Cardiac fibroblast (primary cell): ENCODE data around the gene PRPF40A.
A peak's percentile ranks its signal among the peaks of the same experiment; 100 is the strongest.

ENCODE experiments used
- DNase-seq, 2 donors: peaks; one replicate each; pipeline versions ENCODE4 v3.0.0 to v3.0.0-alpha.2; 2010; ENCODE audit warnings: low read depth in 2 of 2
- H3K4me3 ChIP-seq, 2 donors: replicated peaks in 1 of 2; 1 replicate in 1 of 2; 2 replicates in 1 of 2; pipeline ENCODE4 v1.5.1; 2011; ENCODE audit warnings: low read depth in 2 of 2, low read length in 2 of 2, mild to moderate bottlenecking in 2 of 2, moderate library complexity in 1 of 2
- TF ChIP-seq, protein P1 (sequence below): IDR thresholded peaks from one replicate; pipeline ENCODE4 v1.5.1; 2011; ENCODE audit warnings: low read depth, mild to moderate bottlenecking, low read length, inconsistent platforms

The PRPF40A gene

DNA sequence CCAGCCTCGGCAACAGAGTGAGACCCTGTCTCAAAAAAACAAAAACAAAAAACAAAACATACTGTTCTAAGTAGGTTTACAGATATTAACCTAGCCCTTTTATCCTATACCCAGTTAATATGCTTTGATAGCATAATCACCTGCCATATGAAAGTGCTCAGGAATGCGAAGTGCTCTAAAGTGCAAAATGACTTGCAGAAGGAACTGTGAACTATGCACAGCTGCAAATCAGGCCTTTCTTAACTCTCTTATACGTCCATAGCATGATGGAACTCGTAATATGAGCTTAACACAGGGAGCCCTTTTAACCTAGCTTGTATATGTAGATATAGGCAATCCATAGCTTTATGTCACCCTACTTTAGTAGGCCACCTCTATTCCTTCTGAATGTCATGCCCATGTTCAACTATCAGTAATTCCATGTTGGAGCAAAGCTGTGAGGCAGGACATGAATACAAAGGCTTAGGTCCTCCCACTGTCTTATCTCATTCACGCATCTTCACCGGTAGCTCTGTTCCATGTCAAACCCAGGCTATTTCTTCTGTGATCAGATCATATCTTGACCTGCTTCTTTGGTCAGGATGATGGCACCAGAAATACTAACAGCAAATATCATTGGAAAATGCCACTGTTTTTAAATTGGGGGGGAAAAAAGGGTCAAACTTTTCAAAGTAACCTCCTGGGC lies 72.9 kb downstream of the PRPF40A start:
- H3K4me3 ChIP-seq: no peak overlapping the region
- DNase-seq: no peak
- TF ChIP-seq, protein P1, sequence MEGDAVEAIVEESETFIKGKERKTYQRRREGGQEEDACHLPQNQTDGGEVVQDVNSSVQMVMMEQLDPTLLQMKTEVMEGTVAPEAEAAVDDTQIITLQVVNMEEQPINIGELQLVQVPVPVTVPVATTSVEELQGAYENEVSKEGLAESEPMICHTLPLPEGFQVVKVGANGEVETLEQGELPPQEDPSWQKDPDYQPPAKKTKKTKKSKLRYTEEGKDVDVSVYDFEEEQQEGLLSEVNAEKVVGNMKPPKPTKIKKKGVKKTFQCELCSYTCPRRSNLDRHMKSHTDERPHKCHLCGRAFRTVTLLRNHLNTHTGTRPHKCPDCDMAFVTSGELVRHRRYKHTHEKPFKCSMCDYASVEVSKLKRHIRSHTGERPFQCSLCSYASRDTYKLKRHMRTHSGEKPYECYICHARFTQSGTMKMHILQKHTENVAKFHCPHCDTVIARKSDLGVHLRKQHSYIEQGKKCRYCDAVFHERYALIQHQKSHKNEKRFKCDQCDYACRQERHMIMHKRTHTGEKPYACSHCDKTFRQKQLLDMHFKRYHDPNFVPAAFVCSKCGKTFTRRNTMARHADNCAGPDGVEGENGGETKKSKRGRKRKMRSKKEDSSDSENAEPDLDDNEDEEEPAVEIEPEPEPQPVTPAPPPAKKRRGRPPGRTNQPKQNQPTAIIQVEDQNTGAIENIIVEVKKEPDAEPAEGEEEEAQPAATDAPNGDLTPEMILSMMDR: no peak

DNA sequence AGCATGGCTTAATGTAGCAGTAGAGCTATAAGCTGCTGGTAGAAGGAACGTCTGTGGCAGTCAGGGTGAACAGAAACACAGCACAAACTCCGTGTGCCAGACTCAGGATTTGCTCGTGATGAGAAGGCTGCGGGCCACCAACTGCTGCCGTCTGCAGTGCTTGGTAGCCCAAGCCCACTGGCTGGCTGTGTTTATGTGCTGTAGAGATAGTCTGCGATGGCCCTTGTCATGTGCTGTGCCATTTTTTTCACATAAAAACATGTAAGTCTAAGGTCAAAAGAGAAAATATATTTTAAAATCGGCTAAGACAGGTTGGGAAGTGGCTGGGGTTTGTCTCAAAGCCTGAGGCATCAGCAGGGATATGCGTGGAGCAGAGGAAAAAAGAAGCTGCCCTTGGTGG lies 78.7 kb downstream of the PRPF40A start:
- no peak overlapping the region for H3K4me3 ChIP-seq
- DNase-seq: no peak
- TF ChIP-seq, protein P1: no peak

DNA sequence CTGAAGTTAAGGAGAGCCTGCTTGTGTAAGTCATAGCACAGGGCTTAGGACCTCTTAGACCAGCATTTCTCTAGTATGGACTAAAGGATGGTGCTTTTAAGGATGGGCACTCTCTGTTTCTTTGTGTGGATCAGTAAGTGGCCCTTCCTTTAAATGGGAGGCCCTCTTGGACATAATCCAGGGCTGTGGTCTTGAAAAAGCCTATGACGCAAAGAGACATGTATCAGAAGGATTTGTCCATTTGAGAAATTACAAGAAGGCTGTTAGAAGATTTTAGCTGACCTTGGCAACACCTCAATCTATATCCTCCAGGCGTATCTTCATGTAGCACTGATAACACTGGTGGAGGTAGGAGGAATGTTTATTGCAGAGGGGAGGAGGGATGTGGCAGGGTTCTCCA lies 79.2 kb downstream of the PRPF40A start:
- TF ChIP-seq, protein P1: no peak
- DNase-seq: no peak
- no peak overlapping the region for H3K4me3 ChIP-seq

DNA sequence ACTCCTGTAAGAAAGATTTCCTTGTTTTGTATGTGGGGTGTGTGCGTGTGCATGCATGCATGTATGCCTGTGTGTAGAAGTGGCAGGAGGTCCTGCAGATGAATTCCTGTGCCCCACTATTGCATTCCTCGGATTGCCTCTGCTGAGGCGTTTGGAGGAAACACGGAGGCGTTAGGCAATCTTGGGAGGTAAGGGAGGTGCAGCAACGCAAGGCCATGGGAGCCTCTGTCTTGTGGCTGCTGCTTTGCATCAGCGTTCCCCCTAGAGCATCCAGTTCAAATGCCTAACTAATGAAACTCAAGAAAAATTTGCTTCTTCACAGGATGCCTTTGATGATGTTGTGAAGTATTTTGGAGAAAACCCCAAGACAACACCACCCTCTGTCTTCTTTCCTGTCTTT lies 80.0 kb downstream of the PRPF40A start:
- DNase-seq: no peak
- TF ChIP-seq, protein P1: no peak
- H3K4me3 ChIP-seq: no peak overlapping the region

DNA sequence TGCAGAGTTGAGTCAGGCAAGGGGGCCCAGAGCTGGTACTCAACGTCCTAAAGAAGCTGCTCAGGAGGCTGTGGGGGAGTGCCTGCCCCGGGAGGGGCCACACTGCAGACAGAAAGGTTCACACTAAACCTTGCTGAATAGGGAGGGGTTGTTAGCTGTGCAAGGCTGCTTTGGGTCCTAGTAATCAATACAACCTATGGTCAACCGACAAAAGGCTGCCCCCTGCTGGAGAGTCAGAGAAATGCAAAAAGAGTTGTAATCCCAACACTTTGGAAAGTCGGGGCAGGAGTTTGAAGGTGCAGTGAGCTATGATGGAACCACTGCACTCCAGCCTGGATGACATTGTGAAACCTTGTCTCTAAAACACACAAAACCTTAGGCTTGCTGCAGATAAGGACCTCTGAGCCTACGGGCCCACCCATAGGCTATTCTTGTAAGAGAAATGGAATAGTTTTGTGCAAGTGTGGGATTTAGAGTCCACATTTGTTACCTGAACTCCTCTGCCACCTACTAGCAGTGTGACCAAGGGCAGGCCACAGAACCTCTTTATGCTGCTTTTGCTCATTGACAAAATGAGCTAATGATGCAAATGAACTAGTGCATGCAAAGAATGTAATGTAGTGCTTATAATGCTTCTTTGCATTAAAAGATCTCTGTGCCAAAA lies 81.5 kb downstream of the PRPF40A start:
- DNase-seq: peak; percentile 66 to 73
- no peak overlapping the region for H3K4me3 ChIP-seq
- TF ChIP-seq, protein P1: peak; percentile 65

DNA sequence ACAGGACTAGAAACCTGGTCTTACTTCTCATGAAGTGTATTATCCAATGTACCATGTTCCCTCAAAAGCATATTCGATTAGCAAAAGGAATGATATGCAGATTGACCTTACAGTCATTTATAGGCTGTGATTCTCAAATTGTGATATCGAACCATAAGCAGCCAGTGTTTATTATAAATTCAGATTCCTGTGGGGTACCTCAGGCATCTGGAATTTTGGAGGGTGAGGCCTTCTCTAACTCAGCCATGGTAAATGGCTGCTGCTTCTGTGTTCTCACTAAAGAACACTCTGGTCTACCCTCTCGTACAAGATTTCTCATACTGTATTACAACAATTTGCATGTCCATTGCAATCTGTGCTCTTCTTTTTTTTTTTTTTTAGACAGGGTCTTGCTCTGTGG lies 84.5 kb downstream of the PRPF40A start:
- no peak for DNase-seq
- TF ChIP-seq, protein P1: no peak
- H3K4me3 ChIP-seq: no peak overlapping the region
